HG03558 (cell line): ENCODE results near the gene TYSND1.
"Not testable (repeated sequence)": the region's sequence is repeated elsewhere in the genome, so short reads cannot be mapped to it uniquely, and the experiment has no call there.

Experiments
- ATAC-seq: cut with Tn5 transposase; IDR thresholded peaks from one replicate; pipeline ENCODE4 v1.9.1; 2021; ENCODE audit warnings: moderate number of reproducible peaks; ENCODE audit not compliant: unreplicated experiment; ENCODE audit errors: extremely low read depth

The TYSND1 gene

GRCh38 chr10:70137927-70138883 lies 8.3 kb downstream of the TYSND1 start:
- no peak for ATAC-seq

DNA sequence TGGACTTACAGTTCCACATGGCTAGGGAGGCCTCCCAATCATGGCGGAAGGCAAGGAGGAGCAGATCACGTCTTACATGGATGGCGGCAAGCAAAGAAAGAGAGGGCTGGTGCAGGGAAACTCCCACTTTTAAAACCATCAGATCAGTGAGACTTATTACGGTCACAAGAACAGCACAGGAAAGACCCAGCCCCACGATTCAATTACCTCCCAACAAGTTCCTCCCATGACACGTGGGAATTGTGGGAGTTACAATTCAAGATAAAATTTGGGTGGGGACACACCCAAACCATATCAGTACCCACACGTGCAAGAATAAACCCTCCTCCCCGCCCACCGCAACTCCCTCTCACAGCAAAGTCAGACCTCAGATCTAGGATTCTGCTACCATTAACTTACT lies 9.4 kb downstream of the TYSND1 start:
- no peak for ATAC-seq

DNA sequence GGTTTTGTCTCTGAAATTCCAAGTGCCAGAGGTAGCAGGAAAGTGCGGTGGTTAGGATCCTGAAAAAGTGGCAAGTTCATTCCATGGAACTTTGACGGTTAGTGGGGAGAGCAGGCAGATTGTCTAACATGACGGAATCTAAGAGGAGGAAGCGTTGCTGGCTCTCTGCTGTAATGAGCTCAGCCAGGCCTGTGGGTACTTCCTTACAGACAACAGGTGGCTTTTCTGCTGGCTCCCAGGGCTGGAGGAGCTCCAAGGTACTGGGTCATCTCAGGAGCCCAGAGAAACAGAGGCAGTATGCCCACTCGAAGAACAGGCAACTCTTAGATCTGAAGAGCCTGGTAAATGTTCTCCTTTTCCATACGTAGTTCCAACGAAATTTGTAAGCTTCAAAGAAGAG lies 10.8 kb downstream of the TYSND1 start:
- no peak for ATAC-seq

DNA sequence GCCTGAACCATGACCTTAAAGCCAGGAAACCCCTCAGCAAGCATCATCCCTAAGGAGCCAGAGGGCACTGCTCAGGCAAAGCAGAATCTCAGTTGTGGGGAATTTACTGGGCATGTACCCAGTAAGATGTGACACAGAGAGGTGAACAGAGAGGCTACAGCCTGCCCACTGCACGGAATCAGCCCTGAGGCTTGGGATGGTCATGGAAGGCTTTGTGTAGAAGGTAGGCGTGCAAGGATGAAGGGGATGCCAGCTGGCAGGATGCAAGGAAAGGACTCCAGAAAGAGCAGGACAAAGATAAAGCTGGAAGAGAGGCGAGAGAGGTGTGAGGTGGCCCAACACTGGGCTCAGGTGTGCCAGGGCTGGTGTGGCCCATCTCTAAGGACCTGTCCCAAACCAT lies 11.5 kb downstream of the TYSND1 start:
- ATAC-seq = no peak

DNA sequence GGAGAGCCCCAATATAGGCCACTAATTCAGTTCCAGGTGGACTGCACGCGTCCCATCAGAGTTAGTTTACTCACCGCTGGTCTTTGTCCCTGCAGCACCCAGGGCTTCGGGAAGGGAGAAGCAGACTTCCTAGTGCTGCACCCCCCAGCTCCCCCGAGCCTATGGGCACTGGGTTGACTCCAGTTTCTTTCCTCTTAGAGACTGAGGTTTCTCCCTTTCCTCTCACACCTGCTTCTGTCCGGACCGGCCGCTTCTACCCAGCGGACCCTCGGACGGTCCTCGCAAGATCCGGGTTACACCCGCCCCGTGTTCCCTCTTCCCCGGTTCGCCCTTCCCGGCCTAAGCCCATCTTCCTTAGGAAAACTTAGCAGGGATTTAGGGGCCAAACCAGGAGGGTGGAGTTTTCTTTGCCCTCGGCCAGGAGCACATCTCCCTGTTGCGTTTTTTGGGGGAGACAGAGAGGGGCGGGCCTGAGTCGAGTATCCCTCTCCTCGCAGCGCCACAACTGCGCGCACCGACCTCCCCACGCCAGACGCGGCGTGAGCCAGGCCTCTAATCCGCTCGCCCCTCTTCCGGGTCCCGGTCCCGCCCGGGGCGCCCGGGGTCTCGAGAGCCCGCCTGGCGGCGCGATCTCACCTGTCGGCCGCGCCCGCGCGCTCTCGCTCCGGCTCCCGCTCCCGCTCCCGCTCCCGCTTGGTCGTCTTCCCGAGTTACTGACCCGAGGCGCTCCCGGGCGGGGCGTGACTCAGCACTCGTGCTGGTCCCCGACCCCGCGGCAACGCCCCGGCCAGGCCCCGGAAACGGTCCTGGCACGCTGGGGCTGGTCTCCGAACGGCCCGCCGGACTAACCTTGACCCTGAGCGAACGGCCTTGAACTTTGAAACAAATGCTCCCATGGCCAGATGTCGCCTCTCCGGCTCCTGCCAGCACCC lies 14.1 kb downstream of the TYSND1 start, which contains the start of gene AIFM2:
TSS of gene AIFM2 (minus strand) at position 728 of the 932 bp plus-strand sequence. CDS start 8,741 bp downstream, outside the sequence.
- peak; percentile 51 for ATAC-seq

- ATAC-seq = no peak
Measured at GRCh38 chr10:70131560-70131937, 15.0 kb downstream of the TYSND1 start.

GRCh38 chr10:70130878-70131559 lies 15.5 kb downstream of the TYSND1 start:
- ATAC-seq = no peak

DNA sequence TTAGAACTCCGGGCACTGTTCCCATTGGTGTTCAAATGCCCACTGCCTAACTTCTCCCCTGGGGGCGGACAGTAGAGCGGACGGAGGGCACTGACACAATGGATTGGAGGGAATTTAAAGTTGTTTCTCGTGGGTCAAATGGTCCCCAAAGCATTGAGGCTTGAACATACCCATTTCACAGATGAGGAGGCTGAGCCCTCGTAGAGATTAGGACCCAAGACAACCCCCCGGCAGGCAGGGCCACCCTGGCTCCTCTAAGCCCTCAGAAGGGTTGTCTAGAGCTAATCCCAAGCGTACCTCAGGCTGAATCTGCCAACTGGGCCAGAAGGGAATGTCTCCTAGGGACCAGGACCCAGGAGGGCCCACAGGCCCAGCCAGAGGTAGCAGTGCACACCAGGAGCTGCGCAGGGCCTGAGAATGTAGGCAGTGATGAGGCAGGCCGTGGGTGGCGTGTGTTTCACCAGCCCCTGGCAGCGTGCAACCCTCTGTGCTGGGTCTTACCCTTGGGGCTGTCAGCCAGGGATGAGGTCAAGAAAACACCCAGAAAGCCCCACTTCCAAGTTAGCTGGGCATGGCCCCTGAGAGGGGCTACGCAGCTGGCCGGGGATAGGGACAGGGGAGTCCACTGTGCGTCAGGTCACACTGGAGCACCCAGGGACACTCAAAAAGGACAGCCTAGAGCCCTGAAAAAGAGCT lies 19.7 kb downstream of the TYSND1 start:
- no peak for ATAC-seq

DNA sequence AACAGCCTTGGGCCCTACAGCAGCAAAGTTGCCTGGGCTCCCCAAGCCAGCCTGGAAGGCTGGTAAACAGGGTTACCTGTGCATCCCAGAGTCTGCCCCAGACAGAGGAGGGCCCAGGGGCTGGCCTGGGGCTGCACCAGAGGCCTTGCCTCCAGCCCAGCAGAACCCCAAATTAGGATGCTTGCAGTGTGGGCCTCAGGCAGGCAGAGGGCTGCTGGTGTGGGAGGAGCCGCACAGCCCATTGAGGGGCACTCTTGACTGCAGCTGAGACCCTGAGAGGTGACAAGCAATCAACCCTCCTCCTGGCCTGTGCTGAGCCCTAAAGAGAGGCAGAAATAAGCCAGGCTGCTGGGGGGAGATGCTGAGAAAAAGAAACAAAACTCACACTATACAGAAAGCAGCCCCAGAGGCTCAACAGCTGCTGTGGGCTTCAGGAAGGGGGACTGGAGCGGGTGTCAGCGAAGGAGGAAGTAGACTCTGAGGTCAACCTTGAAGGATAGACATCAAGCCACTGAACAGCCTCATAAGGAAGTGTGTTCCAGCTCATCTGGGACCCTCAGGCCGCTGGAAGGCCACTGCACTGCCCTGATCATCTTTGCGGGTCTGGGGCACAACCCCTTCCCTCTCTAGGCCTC lies 20.5 kb downstream of the TYSND1 start:
- no peak for ATAC-seq

- no peak for ATAC-seq
Measured at GRCh38 chr10:70124918-70125317, 21.6 kb downstream of the TYSND1 start.

GRCh38 chr10:70124415-70124814 lies 22.1 kb downstream of the TYSND1 start:
- ATAC-seq = no peak

DNA sequence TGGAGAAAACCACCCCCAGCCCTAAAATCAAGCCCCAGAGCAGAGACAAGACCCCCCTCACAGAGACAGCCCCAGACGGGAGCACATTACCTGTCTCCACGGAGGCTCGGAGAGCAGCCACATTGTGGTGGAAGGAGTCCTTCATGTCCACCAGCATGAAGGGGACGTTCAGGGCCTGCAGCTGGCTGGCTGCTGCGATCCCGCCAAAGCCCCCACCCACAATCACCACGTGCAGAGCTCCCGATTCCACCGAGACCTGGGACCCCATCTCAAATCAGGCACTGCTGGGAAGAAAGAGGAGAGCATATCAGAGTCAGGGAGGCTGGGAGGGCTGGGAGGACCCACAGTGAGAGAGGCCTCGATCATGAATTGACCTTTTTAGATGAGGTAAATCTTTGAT lies 22.7 kb downstream of the TYSND1 start:
- no peak for ATAC-seq

DNA sequence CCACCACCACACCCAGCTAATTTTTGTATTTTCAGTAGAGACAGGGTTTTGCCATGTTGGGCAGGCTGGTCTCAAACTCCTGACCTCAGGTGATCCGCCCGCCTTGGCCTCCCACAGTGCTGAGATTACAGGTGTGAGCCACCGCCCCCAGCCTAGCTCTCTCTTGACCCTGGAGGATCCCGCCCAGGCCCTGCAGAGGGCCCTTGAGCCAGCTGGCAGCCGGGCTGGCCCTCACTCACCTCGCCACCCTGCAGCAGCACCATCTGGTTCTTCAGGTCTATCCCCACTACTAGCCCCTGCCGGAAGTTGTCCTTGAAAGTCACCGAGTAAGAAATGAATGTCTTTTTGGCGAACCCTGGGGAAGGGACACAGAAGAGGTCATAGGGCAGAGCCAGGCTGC lies 23.3 kb downstream of the TYSND1 start:
- not testable (repeated sequence) for ATAC-seq

DNA sequence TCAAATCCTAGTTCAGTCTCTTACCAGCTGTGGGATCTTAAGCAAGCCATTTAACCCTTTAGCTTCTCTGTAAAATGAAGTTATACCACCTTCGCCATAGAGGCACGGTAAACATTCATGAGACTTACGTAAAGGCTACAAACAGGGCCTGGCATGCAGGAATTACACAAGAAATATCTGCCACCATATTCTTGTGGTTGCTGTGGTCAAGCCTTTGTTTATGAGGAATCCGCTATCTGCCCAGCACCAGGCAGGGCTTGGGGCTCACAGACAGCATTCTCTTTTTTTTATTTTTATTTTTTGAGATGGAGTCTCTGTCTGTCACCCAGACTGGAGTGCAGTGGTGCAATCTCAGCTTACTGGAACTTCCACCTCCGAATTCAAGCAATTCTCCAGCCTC lies 23.8 kb downstream of the TYSND1 start:
- no peak for ATAC-seq

GRCh38 chr10:70121281-70121949 lies 25.1 kb downstream of the TYSND1 start:
- ATAC-seq = no peak

GRCh38 chr10:70120417-70120816 lies 26.1 kb downstream of the TYSND1 start:
- no peak for ATAC-seq

DNA sequence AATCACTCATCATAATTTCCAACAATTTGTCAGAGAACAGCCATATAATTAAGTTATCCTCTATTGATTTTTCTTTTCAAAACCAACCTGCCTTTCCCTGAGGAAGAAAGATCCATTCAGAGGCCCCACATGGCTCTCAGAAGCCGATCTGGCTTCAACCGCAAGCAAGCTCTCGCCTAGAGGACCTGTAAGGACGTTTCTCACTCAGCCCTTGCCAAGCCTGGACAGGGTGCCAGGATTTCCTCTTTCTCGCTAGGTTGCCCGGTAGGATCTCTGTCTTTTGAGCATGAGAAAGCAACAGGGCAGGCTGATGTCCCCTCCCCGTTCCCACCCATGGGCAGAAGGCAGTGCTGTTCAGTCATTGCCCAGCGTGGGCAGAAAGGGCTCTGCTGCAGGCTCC lies 26.9 kb downstream of the TYSND1 start:
- ATAC-seq = no peak

GRCh38 chr10:70119197-70119596 lies 27.3 kb downstream of the TYSND1 start:
- no peak for ATAC-seq

DNA sequence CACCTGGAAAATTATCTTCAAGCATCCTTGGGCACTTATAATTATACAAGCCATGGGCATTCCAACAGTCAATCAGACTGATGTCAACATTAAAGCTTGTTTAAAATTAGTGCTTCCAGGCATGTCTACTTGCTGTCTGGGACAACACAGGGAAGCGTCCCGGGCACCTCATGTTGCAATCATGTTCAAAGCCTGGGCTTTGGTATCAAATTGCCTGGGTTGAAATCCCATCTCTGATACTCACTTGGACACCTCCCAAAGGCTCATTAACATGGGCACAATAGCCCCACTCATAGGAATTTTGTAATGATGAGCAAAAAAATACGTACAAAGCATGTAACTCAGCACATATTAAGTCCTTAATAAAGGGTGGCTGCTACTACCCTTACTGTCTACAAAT lies 28.3 kb downstream of the TYSND1 start:
- no peak for ATAC-seq
